NCI-H1092 treated with DMSO at 0.1 percent for 48 hours (cell line): ENCODE results near the gene HBZ.
A peak's percentile ranks its signal among the peaks of the same experiment; 100 is the strongest.
"Not testable (repeated sequence)": the region's sequence is repeated elsewhere in the genome, so short reads cannot be mapped to it uniquely, and the experiment has no call there.

Source experiments
- DNase-seq: peaks from one replicate; lab custom pipeline; 2025; lab: John Stamatoyannopoulos, UW

HBZ gene

DNA sequence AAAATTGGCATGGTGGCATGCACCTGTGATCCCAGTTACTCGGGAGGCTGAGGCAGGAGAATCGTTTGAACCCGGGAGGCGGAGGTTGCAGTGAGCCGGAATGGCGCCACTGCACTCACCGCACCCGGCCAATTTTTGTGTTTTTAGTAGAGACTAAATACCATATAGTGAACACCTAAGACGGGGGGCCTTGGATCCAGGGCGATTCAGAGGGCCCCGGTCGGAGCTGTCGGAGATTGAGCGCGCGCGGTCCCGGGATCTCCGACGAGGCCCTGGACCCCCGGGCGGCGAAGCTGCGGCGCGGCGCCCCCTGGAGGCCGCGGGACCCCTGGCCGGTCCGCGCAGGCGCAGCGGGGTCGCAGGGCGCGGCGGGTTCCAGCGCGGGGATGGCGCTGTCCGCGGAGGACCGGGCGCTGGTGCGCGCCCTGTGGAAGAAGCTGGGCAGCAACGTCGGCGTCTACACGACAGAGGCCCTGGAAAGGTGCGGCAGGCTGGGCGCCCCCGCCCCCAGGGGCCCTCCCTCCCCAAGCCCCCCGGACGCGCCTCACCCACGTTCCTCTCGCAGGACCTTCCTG is 27.7 kb downstream of the HBZ start, which contains the start of gene HBQ1:
TSS of gene HBQ1 (plus strand) at position 359 of the 575 bp plus-strand sequence. CDS start at position 387, 28 bp downstream.
- DNase-seq: peak; percentile 46

GRCh38 chr16:180681-181564 is 28.5 kb downstream of the HBZ start:
- peak; percentile 69 for DNase-seq

- DNase-seq: no peak
Observed at GRCh38 chr16:181565-182021, 29.1 kb downstream of the HBZ start.

DNA sequence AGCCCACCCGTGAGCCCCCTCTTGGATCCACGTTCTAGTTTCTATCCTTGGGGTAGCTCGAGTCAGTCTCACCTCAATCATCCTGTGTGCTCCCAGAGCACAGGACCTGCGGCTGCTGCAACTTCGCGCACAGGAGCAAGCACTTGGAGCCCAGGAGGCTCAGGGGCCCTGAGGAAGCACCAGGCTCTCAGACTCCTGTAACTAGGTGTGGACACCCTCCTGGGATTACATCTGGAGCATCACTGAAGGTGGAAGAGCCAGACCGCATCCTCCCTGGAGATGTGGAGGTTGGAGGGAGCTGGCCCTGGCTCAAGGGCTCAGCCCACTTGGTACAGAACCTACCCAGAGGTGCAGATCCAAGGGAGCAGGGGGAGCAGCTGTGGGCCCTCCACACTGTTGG is 30.6 kb downstream of the HBZ start:
- DNase-seq: no peak

DNA sequence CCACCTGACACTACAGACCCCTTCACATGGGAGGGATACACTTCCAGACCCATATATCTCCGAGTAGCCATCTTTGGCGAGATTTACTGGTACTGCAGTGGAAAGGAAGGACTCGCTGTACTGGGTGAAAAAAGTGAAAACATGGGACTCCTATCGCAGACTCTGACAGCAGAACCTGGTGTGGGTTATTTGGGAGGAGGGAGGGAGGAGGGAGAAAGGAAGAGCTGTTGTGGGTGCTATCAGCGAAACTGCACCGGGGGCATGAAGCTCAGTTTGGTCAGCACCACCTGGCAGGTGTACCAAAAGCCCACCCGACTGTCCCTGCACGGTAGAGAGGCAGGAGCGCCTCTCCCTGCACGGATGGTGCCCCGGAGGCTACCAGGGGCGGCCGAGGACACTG is 32.8 kb downstream of the HBZ start:
- DNase-seq: no peak

DNA sequence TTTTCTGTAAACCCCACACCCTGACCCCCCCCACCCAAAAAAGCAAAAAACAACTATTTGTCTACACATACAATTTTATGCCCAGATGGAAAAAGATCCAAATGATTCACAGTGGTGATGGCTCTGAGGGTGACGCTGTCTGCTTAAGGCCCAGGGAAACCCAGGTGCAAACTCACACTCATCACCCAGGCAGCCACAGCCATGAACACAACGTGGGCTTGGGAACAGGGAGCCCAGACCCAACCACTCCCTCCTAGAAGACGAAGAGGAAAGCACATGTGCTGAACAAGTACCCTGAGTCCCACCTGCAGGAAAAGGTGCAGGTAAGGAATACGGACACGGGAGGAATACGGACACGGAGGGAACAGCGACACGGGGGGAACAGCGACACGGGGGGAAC is 33.2 kb downstream of the HBZ start:
- DNase-seq: no peak

- DNase-seq: no peak
Observed at GRCh38 chr16:187330-187729, 34.9 kb downstream of the HBZ start.

- no peak for DNase-seq
Observed at GRCh38 chr16:188674-189073, 36.2 kb downstream of the HBZ start.

GRCh38 chr16:189604-190186 is 37.3 kb downstream of the HBZ start:
- no peak for DNase-seq

DNA sequence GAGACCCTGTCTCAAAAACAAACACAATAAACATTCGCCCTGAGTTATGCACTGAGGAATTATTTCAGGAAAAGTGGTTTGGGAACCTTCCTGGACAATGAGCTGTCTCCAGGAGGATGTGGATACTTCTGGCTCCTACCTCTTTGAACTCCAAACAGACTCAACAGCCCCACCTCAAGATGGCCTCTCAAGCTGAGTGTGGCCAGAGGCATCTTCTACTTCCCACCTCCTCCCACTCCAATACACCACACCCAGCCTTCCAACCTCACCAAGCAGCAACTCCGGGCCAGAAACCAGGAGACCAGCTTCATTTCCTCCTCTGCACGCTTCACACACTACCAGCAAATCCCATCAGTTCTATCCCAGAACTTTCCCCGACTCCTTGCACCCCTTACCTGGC is 39.4 kb downstream of the HBZ start:
- no peak for DNase-seq

DNA sequence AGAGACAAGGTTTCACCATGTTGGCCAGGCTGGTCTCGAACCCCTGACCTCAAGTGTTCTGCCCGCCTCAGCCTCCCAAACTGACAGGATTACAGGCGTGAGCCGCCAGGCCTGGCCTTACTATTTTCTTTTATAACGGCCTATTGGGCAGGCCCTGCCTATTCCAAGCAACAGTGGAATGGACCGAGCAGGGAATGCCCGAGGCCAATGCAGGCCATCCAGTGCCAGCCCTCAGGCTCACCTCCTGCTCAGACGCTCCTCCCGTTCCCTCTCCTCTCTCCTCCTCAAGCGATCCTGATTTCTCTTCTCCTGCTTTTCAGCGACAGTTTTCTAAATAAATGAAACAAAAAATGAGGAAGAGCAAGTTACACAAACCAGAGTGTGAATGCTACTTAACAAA is 40.2 kb downstream of the HBZ start:
- no peak for DNase-seq

- DNase-seq: no peak
Observed at GRCh38 chr16:193441-193840, 41.0 kb downstream of the HBZ start.

GRCh38 chr16:194516-194915 is 42.1 kb downstream of the HBZ start:
- no peak for DNase-seq

DNA sequence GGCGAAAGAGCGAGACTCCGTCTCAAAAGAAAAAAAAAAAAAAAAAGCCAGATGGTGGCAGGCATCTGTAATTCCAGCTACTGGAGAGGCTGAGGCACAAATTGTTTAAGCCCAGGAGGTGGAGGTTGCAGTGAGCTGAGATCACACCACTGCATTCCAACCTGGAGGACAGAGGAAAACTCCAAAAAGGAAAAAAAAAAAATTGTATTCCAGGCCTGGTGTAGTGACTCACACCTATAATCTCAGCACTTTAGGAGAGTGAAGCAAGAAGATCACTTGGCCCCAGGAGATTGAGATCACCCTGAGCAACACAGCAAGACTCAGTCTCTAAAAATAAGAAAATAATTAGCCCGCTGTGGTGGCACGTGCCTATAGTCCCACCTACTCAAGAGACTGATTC is 47.9 kb downstream of the HBZ start:
- DNase-seq: no peak

DNA sequence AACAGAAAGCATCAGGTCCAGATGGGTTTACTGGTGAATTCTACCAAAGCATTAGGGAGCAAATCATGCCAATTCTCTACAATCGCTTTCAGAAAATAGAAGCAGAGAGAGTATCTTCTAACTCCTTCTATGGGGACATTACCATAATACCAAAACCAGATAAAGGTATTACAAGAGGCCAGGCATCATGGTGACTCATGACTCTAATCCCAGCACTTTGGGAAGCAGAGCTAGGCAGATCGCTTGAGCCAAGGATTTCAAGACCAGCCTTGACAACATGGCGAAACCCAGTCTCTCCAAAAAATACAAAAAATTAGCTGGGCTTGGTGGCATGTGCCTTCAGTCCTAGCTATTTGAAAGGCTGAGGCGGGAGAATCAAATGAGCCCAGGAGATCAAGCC is 50.8 kb downstream of the HBZ start:
- DNase-seq: no peak

DNA sequence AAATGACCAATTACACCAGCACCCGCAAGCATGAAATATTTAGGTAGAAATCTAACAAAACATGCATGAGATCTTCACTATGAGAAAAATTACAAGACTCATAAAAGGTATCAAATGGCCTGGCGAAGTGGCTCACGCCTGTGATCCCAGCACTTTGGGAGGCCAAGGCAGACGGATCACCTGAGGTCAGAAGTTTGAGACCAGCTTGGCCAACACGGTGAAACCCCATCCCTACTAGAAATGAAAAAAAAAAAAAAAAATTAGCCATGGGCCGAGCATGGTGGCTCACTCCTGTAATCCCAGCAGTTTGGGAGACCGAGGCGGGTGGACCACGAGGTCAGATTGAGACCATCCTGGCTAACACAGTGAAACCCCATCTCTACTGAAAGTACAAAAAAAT is 51.6 kb downstream of the HBZ start:
- not testable (repeated sequence) for DNase-seq
